PFSK-1 (cell line): ENCODE results near the gene COX4I2.

Source experiments
- POLR2AphosphoS5 ChIP-seq: IDR thresholded peaks from 2 replicates; pipeline ENCODE4 v1.6.1; 2012; ENCODE audit warnings: low read depth, mild to moderate bottlenecking, control low read depth, low read length, moderate library complexity
- TAF1 ChIP-seq: IDR thresholded peaks from 2 replicates; pipeline ENCODE4 v1.6.1; 2012; ENCODE audit warnings: low read length, control low read depth, borderline replicate concordance; ENCODE audit not compliant: insufficient read depth

DNA sequence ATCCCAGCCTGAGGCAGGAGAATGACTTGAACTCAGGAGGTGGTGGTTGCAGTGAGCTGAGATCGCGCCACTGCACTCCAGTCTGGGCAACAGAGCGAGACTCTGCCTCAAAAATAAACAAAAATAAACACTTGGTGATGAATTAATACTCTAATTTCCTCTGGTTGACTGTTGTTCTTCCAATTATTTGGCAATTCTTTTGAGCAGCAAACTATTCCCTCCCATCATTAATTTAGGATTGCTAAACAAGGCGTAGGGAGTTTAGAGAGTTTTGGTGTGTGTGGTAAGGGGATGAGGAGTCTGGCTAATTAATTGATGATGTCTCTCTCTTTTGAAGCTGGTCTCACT is 35.3 kb upstream of the COX4I2 start:
- TF ChIP-seq POLR2AphosphoS5 (no peak), TAF1 (no peak)
